HG03066 (cell line): ENCODE results near the gene LHPP.

Experiments
- ATAC-seq: cut with Tn5 transposase; IDR thresholded peaks from one replicate; pipeline ENCODE4 v1.9.1; 2021; ENCODE audit warnings: low read depth; ENCODE audit not compliant: unreplicated experiment

LHPP gene

GRCh38 chr10:124494046-124494807, 32.6 kb downstream of the LHPP start:
- no peak for ATAC-seq

GRCh38 chr10:124495162-124495561, 33.5 kb downstream of the LHPP start:
- ATAC-seq: no peak

- ATAC-seq: no peak
Measured at GRCh38 chr10:124495725-124496124, 34.1 kb downstream of the LHPP start.

GRCh38 chr10:124496150-124496549, 34.5 kb downstream of the LHPP start:
- ATAC-seq: no peak

- ATAC-seq: no peak
Measured at GRCh38 chr10:124496620-124497019, 35.0 kb downstream of the LHPP start.

GRCh38 chr10:124497196-124497881, 35.7 kb downstream of the LHPP start:
- no peak for ATAC-seq

GRCh38 chr10:124498056-124498455, 36.4 kb downstream of the LHPP start:
- no peak for ATAC-seq

- no peak for ATAC-seq
Measured at GRCh38 chr10:124500757-124501156, 39.1 kb downstream of the LHPP start.

- ATAC-seq: no peak
Measured at GRCh38 chr10:124504711-124505110, 43.1 kb downstream of the LHPP start.

- ATAC-seq: no peak
Measured at GRCh38 chr10:124505279-124505678, 43.7 kb downstream of the LHPP start.

- no peak for ATAC-seq
Measured at GRCh38 chr10:124508070-124508667, 46.5 kb downstream of the LHPP start.

GRCh38 chr10:124508907-124509454, 47.4 kb downstream of the LHPP start:
- no peak for ATAC-seq

GRCh38 chr10:124509880-124510632, 48.4 kb downstream of the LHPP start:
- no peak for ATAC-seq

- ATAC-seq: no peak
Measured at GRCh38 chr10:124510759-124511158, 49.1 kb downstream of the LHPP start.

GRCh38 chr10:124511205-124512039, 49.8 kb downstream of the LHPP start:
- no peak for ATAC-seq

GRCh38 chr10:124512040-124512428, 50.4 kb downstream of the LHPP start:
- ATAC-seq: no peak

- no peak for ATAC-seq
Measured at GRCh38 chr10:124512600-124512999, 51.0 kb downstream of the LHPP start.

- ATAC-seq: no peak
Measured at GRCh38 chr10:124515244-124515970, 53.8 kb downstream of the LHPP start.

GRCh38 chr10:124516181-124516580, 54.6 kb downstream of the LHPP start:
- no peak for ATAC-seq
